Activated B cell treated with CpG ODN at 0.5 μM for 24 hours (primary cell): Measurements from ENCODE around the gene TMEM123. TPM values are rescaled to one million over a fixed set of nuclear protein-coding genes. Genes with fewer than 3 reads are reported as not detected.

ENCODE experiments used
- ATAC-seq: fragments of 200-7000 bp; cut with Tn5 transposase; one replicate; pipeline ENCODE4 v1.10.0; 2021; ENCODE audit warnings: low read depth, mild to moderate bottlenecking, moderate library complexity
- CTCF ChIA-PET: fragments of 350-600 bp; sonication (Branson Sonifier 250); formaldehyde crosslinking; loops from one replicate; lab custom pipeline; 2021; ENCODE audit warnings: antibody characterized with exemption; lab: Charles Lee
- POLR2A ChIA-PET: fragments of 350-600 bp; sonication (Branson Sonifier 250); formaldehyde crosslinking; loops from one replicate; lab custom pipeline; 2021; ENCODE audit warnings: antibody characterized with exemption; lab: Charles Lee
- DNase-seq: peaks from one replicate; pipeline ENCODE4 v3.0.0; 2022
- H3K27ac Mint-ChIP-seq: one replicate; pipeline ENCODE4 v1.8.0; 2020; ENCODE audit warnings: mixed read lengths
- H3K27me3 Mint-ChIP-seq: one replicate; pipeline ENCODE4 v1.8.0; 2021; ENCODE audit warnings: mixed read lengths
- H3K36me3 Mint-ChIP-seq: one replicate; pipeline ENCODE4 v1.8.0; 2021; ENCODE audit warnings: low read depth, mixed read lengths
- H3K4me1 Mint-ChIP-seq: one replicate; pipeline ENCODE4 v1.8.0; 2021; ENCODE audit warnings: mixed read lengths
- H3K4me3 Mint-ChIP-seq: one replicate; pipeline ENCODE4 v1.8.0; 2020; ENCODE audit warnings: mild to moderate bottlenecking, mixed read lengths
- H3K9me3 Mint-ChIP-seq: one replicate; pipeline ENCODE4 v1.8.0; 2020; ENCODE audit warnings: mixed read lengths
- intact Hi-C: fragments of 100-400 bp; cut with micrococcal nuclease; formaldehyde crosslinking; loops from one replicate; pipeline ENCODE4 v1.15.1; 2024
- total RNA-seq: library from RNA; stranded (reverse); gene quantifications from 2 replicates; pipeline ENCODE4 v1.2.3, GENCODE V29; 2022
- TF ChIP-seq, protein P1 (sequence below): fragments of 200-600 bp; IDR thresholded peaks from one replicate; pipeline ENCODE4 v1.8.0; 2022; ENCODE audit warnings: antibody characterized with exemption, mild to moderate bottlenecking

Gene TMEM123, protein sequence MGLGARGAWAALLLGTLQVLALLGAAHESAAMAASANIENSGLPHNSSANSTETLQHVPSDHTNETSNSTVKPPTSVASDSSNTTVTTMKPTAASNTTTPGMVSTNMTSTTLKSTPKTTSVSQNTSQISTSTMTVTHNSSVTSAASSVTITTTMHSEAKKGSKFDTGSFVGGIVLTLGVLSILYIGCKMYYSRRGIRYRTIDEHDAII
- total RNA-seq, result 182 and 191 TPM in 2 replicates

DNA sequence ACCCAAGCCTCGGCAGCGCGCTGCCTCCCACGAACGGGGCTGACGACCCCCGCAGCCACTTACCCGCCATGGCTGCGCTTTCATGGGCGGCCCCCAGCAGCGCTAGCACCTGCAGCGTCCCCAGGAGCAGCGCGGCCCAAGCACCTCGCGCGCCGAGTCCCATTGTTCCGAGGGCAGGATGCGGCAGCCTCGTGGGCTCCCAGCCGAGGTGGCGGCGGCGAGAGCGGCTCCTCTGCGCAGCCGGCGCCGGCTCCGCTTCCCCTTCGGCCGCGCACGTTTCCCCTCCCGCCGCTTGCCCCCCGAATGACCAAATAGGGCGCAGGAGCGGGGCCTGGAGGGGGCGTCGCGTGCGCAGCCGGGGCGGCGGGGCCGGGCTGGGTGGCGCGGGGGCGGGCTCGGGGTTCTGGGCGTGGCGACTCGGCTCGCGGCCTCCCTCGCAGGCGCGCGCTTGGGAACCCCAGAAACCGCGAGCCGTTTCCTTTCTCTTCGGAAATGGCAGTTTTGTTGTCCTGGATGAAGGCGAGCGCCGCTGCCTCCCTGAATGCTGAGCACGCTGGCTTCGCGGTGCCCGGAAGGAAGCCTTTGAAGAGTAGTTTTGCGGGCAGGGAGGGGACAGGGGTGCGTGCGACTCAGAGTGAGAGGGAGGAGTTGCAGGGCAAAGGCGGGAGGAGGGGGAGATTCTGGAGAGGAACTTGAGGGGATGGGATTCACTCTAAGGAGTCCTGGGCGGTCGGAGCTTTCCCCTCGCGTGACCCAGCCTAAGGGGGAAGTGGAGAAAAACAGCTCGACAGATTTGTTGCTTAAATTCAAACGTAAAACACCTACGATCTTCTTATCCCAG lies at the start of gene TMEM123:
TSS of gene TMEM123 (minus strand) at position 305 of the 841 bp plus-strand sequence. CDS start at position 163, 142 bp downstream.
- Mint-ChIP-seq H3K4me1 (peaks cover 61% of the 10 kb centered on the region), H3K27me3 (no peaks in the 10 kb centered on the region), H3K36me3 (peaks cover 38% of the 10 kb centered on the region), H3K4me3 (peak within 1 kb of the TSS; percentile 98), H3K27ac (peak within 1 kb of the TSS; percentile 99), H3K9me3 (no peaks in the 10 kb centered on the region)
- ChIA-PET CTCF (interaction anchor here (0.9 to 2.4 kb wide), 6 partner anchors 23 to 160 kb away, joined by 3 to 16 read pairs (median 5); no protein-coding TSS in a partner anchor), POLR2A (interaction anchor here (0.6 to 4.3 kb wide), 23 partner anchors 9 to 538 kb away, joined by 3 to 63 read pairs (median 4); partner anchors contain the start of genes BIRC2 and CEP126)
- intact Hi-C loops, result loop anchor here (1.0 to 10.0 kb wide), 8 partner anchors 13 to 538 kb away; partner anchors contain the start of genes ANGPTL5, BIRC2, BIRC3 and CEP126
- ATAC-seq (peak; percentile 76), DNase-seq (peak; percentile 85)
- TF ChIP-seq, protein P1, sequence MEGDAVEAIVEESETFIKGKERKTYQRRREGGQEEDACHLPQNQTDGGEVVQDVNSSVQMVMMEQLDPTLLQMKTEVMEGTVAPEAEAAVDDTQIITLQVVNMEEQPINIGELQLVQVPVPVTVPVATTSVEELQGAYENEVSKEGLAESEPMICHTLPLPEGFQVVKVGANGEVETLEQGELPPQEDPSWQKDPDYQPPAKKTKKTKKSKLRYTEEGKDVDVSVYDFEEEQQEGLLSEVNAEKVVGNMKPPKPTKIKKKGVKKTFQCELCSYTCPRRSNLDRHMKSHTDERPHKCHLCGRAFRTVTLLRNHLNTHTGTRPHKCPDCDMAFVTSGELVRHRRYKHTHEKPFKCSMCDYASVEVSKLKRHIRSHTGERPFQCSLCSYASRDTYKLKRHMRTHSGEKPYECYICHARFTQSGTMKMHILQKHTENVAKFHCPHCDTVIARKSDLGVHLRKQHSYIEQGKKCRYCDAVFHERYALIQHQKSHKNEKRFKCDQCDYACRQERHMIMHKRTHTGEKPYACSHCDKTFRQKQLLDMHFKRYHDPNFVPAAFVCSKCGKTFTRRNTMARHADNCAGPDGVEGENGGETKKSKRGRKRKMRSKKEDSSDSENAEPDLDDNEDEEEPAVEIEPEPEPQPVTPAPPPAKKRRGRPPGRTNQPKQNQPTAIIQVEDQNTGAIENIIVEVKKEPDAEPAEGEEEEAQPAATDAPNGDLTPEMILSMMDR, result no peak

DNA sequence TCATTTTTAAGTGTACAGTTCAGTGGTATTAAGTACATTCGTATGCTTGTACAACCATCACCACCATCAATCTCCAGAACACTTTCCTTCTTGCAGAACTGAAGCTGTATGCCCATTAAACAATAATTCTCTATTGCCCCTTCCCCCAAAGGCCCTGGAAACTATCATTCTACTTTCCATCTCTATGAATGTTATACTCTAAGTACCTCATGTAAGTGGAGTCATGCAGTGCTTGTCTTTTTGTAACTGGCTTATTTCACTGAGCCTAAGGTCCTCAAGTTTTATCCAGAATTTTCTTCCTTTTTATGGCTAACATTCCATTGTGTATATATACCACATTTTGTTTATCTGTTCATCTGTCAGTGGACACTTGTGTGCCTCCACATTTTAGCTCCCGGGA lies 48.3 kb upstream of the TMEM123 start:
- TF ChIP-seq, protein P1, result no peak
- Mint-ChIP-seq H3K4me3 (no peak overlapping the region), H3K27ac (no peak overlapping the region), H3K27me3 (no peaks in the 10 kb centered on the region), H3K36me3 (no peaks in the 10 kb centered on the region), H3K4me1 (peaks cover 5% of the 10 kb centered on the region), H3K9me3 (no peaks in the 10 kb centered on the region)
- no peak for ATAC-seq
- intact Hi-C loops, result no loop called here
- CTCF ChIA-PET, result interaction anchor here (3.2 kb wide), 1 partner anchor 113 kb away, joined by 16 read pairs; no protein-coding TSS in a partner anchor
- POLR2A ChIA-PET, result no interaction called here
- no peak for DNase-seq

DNA sequence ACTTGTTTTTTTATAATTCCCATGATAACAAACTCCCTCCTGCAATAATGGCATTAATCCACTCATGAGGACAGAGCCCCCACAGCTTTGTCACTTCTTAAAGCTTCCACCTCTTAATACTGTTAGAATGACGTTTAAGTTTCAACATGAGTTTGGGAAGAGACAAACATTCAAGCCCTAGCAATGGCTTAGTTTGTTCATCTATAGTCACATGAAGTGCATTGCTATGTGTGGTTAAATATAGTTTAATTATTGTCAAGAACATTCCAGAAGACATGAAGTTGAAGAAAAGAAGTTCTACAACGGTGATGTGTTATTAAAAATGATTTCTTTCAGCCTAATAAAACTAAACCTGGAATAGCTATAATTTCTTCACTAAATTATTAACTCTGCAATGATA lies 47.4 kb upstream of the TMEM123 start:
- no peaks in the 10 kb centered on the region for H3K36me3 Mint-ChIP-seq
- CTCF ChIA-PET, result interaction anchor here (1.0 to 3.2 kb wide), 6 partner anchors 19 to 211 kb away, joined by 3 to 16 read pairs (median 4); no protein-coding TSS in a partner anchor
- ATAC-seq, result no peak
- intact Hi-C loops, result loop anchor here (1.0 to 10.0 kb wide), 2 partner anchors 113 to 495 kb away; no protein-coding TSS in a partner anchor
- no peaks in the 10 kb centered on the region for H3K9me3 Mint-ChIP-seq
- TF ChIP-seq, protein P1, result no peak
- no peaks in the 10 kb centered on the region for H3K27me3 Mint-ChIP-seq
- no peak overlapping the region for H3K27ac Mint-ChIP-seq
- H3K4me3 Mint-ChIP-seq, result no peak overlapping the region
- POLR2A ChIA-PET, result no interaction called here
- no peak for DNase-seq
- H3K4me1 Mint-ChIP-seq, result peaks cover 14% of the 10 kb centered on the region

DNA sequence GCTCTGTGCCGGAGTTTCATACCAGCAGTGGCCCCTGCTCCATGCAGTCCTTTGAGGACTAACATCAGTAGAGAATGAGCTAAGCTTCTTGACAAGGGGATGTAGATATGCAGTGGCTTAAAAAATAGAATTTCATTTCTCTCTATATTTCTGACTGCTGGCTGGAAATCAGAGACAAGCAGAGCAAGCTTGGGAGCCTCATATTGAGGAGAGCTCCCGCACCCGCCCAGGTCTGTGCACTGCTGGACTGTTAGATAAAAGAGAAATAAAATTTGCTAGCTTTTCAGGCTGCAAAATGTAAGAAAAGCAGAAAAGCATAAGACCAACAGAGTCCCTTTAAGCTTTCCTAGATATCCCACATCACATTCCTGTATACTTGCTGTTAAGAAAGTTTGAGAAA lies 46.6 kb upstream of the TMEM123 start:
- intact Hi-C loops, result loop anchor here (1.0 to 10.0 kb wide), 2 partner anchors 114 to 494 kb away; no protein-coding TSS in a partner anchor
- no peak for DNase-seq
- no peak overlapping the region for H3K4me3 Mint-ChIP-seq
- no peak overlapping the region for H3K27ac Mint-ChIP-seq
- H3K27me3 Mint-ChIP-seq, result no peaks in the 10 kb centered on the region
- TF ChIP-seq, protein P1, result no peak
- POLR2A ChIA-PET, result no interaction called here
- no peak for ATAC-seq
- no peaks in the 10 kb centered on the region for H3K36me3 Mint-ChIP-seq
- CTCF ChIA-PET, result interaction anchor here (0.7 to 3.2 kb wide), 9 partner anchors 18 to 212 kb away, joined by 3 to 16 read pairs (median 4); no protein-coding TSS in a partner anchor
- no peaks in the 10 kb centered on the region for H3K9me3 Mint-ChIP-seq
- peaks cover 17% of the 10 kb centered on the region for H3K4me1 Mint-ChIP-seq
